MCF 10A (cell line): ENCODE data around the gene RABL6. TPM values are rescaled to one million over a fixed set of nuclear protein-coding genes. Genes with fewer than 3 reads are reported as not detected.
A peak's percentile ranks its signal among the peaks of the same experiment; 100 is the strongest.
"Not testable (repeated sequence)": the region's sequence is repeated elsewhere in the genome, so short reads cannot be mapped to it uniquely, and the experiment has no call there.

ENCODE experiments used
- BruUV-seq: library from RNA; stranded (reverse); fragments of 400-500 nt; replicated peaks from 2 replicates; lab custom pipeline; 2021; lab: Mats Ljungman, UMichigan
- CTCF ChIA-PET: fragments of 300-600 bp; sonication (Branson Sonifier 250); formaldehyde crosslinking; extraction: SDS; loops from one replicate; lab custom pipeline; 2021; ENCODE audit warnings: antibody characterized with exemption, inconsistent platforms; lab: Yijun Ruan, JAX
- POLR2A ChIA-PET: fragments of 300-600, 350-650 bp; sonication (Branson Sonifier 250); formaldehyde crosslinking; extraction: SDS; loops from one replicate; lab custom pipeline; 2020; ENCODE audit warnings: antibody characterized with exemption, inconsistent platforms; lab: Yijun Ruan, JAX
- DNase-seq: peaks from one replicate; pipeline ENCODE4 v3.0.0-alpha.2; 2018; ENCODE audit not compliant: unreplicated experiment
- H3K27ac Mint-ChIP-seq: one replicate; pipeline ENCODE4 v1.8.0; 2022; ENCODE audit warnings: mild to moderate bottlenecking, low read depth, mixed read lengths; ENCODE audit not compliant: unreplicated experiment
- H3K27me3 Mint-ChIP-seq: one replicate; pipeline ENCODE4 v1.8.0; 2022; ENCODE audit warnings: mixed read lengths; ENCODE audit not compliant: insufficient read depth, unreplicated experiment
- H3K36me3 Mint-ChIP-seq: one replicate; pipeline ENCODE4 v1.8.0; 2022; ENCODE audit warnings: mild to moderate bottlenecking, moderate library complexity, mixed read lengths; ENCODE audit not compliant: insufficient read depth, unreplicated experiment
- H3K4me1 Mint-ChIP-seq: one replicate; pipeline ENCODE4 v1.8.0; 2022; ENCODE audit warnings: mixed read lengths; ENCODE audit not compliant: insufficient read depth, unreplicated experiment
- H3K4me3 Mint-ChIP-seq: one replicate; pipeline ENCODE4 v1.8.0; 2022; ENCODE audit warnings: mild to moderate bottlenecking, moderate library complexity, mixed read lengths; ENCODE audit not compliant: unreplicated experiment
- H3K9me3 Mint-ChIP-seq: one replicate; pipeline ENCODE4 v1.8.0; 2022; ENCODE audit warnings: mixed read lengths; ENCODE audit not compliant: unreplicated experiment
- intact Hi-C: fragments of 100-400 bp; cut with micrococcal nuclease; formaldehyde crosslinking; loops from 2 replicates; pipeline ENCODE4 v1.14.1; 2022
- total RNA-seq: library from RNA; stranded (reverse); gene quantifications from 2 replicates; pipeline ENCODE4 v1.2.3, GENCODE V29; 2022
- TF ChIP-seq, protein P1 (sequence below): fragments of 200-600 bp; IDR thresholded peaks from one replicate; pipeline ENCODE4 v1.8.0; 2022; ENCODE audit warnings: antibody characterized with exemption, mild to moderate bottlenecking; ENCODE audit not compliant: unreplicated experiment

The RABL6 gene
- total RNA-seq, 1 experiment from 2014 or later, result 77.8 TPM

DNA sequence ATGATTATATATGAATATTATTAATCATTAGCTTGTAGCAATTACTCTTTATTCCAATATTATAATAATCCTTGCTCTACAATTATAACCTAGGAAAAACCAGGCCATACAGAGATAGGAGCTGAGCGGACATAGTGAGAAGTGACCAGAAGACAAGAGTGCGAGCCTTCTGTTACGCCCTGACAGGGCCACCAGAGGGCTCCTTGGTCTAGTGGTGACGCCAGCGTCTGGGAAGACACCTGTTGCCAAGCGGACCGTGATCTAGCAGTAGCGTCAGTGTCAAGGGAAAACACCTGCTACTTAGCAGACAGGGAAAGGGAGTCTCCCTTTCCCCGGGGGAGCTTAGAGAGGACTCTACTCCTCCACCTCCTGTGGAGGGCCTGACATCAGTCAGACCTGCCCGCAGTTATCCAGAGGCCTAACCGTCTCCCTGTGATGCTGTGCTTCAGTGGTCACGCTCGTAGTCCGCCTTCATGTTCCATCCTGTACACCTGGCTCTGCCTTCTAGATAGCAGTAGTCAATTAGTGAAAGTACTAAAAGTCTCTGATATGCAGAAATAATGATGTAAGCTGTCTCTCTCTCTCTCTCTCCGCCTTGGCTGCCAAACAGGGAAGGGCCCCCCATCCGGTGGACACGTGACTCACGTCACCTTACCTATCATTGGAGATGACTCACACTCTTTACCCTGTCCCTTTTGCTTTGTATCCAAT is 41.2 kb upstream of the RABL6 start:
- H3K9me3 Mint-ChIP-seq, H3K27ac Mint-ChIP-seq, H3K4me1 Mint-ChIP-seq, BruUV-seq, H3K27me3 Mint-ChIP-seq, H3K36me3 Mint-ChIP-seq, H3K4me3 Mint-ChIP-seq: not testable (repeated sequence)
- CTCF ChIA-PET, result interaction anchor here (0.6 to 3.6 kb wide), 10 partner anchors 9 to 361 kb away, joined by 3 to 19 read pairs (median 3); partner anchors contain the start of gene LCN8
- TF ChIP-seq, protein P1, sequence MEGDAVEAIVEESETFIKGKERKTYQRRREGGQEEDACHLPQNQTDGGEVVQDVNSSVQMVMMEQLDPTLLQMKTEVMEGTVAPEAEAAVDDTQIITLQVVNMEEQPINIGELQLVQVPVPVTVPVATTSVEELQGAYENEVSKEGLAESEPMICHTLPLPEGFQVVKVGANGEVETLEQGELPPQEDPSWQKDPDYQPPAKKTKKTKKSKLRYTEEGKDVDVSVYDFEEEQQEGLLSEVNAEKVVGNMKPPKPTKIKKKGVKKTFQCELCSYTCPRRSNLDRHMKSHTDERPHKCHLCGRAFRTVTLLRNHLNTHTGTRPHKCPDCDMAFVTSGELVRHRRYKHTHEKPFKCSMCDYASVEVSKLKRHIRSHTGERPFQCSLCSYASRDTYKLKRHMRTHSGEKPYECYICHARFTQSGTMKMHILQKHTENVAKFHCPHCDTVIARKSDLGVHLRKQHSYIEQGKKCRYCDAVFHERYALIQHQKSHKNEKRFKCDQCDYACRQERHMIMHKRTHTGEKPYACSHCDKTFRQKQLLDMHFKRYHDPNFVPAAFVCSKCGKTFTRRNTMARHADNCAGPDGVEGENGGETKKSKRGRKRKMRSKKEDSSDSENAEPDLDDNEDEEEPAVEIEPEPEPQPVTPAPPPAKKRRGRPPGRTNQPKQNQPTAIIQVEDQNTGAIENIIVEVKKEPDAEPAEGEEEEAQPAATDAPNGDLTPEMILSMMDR, result peak; percentile 20
- intact Hi-C loops, result loop anchor here (1.0 kb wide), 1 partner anchor 18 kb away; no protein-coding TSS in a partner anchor
- POLR2A ChIA-PET, result interaction anchor here (0.7 to 2.5 kb wide), 3 partner anchors 11 to 877 kb away, joined by 3 to 9 read pairs (median 3); no protein-coding TSS in a partner anchor
- DNase-seq, result peak; percentile 56

DNA sequence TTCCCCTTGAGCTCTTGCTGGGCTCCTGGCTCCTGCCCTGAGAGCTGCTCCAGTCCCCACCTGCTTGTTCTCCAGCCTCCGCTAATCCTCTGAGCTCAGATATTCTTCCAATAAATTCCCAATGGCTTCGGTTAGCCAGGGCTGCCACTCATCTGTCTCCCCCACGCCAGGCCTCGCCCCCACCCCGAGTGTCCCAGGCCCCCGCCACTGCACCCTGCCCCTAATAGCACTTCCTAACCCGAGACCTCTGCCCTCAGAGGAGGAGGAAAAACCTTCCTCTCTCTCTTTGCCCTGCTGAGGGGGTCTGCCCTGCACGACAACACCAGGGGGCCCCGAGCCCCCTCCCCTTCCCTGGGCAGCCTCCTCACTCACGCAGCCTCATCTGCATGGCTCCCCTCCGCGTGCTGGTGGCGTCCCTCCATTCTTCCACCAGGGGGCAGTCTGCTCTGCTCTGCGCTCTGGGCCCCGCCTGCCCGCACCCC is 38.0 kb upstream of the RABL6 start:
- POLR2A ChIA-PET, result no interaction called here

DNA sequence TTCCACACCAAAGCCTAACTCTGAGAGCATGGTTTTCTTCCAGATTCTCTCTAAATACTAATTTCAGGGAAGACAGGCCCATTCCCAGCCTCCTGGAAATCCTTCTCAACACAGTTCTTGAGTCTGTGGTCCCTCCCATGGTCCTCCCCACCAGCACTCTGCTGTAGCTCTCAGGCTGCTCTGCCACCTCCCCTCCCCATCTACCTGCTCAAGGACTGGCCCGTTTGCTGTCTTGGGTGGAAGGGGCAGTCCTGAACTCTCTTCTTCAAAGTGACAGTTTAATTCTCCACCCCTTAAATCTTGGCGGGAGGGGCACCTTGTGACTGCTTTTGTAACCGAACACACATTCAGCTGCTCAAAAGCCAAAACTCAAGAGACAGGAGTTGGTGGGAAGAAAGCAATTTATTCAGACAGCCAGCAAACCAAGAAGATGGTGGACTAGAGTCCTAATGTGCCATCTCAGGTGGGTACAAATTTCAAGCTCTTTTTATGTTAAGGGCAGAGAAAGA is 35.8 kb upstream of the RABL6 start:
- Mint-ChIP-seq H3K36me3 (no peaks in the 10 kb centered on the region), H3K9me3 (no peaks in the 10 kb centered on the region), H3K4me3 (no peak overlapping the region), H3K4me1 (peaks cover 2% of the 10 kb centered on the region), H3K27me3 (peaks cover 5% of the 10 kb centered on the region), H3K27ac (no peak overlapping the region)
- intact Hi-C loops, result no loop called here
- DNase-seq, result no peak
- POLR2A ChIA-PET, result interaction anchor here (0.6 to 0.7 kb wide), 4 partner anchors 8 to 77 kb away, joined by 3 read pairs; no protein-coding TSS in a partner anchor
- no TSS peak for BruUV-seq
- TF ChIP-seq, protein P1, result no peak
- CTCF ChIA-PET, result interaction anchor here (1.2 to 3.1 kb wide), 2 partner anchors 16 to 44 kb away, joined by 5 to 11 read pairs; no protein-coding TSS in a partner anchor

More for the DNA sequence above, 38.0 kb upstream of the RABL6 start:
- Mint-ChIP-seq H3K9me3 (no peaks in the 10 kb centered on the region), H3K4me1 (peaks cover 7% of the 10 kb centered on the region), H3K36me3 (no peaks in the 10 kb centered on the region), H3K27ac (no peak overlapping the region), H3K27me3 (no peaks in the 10 kb centered on the region), H3K4me3 (no peak overlapping the region)
- TF ChIP-seq, protein P1, result peak; percentile 37
- peak; percentile 13 for DNase-seq
- intact Hi-C loops, result no loop called here
- CTCF ChIA-PET, result interaction anchor here (0.6 to 3.1 kb wide), 5 partner anchors 9 to 295 kb away, joined by 3 to 11 read pairs (median 4); no protein-coding TSS in a partner anchor
- BruUV-seq, result no TSS peak
